GM19023 (cell line): ENCODE results near the gene PRKAG3.
"Not testable (repeated sequence)": the region's sequence is repeated elsewhere in the genome, so short reads cannot be mapped to it uniquely, and the experiment has no call there.

Source experiments
- ATAC-seq: cut with Tn5 transposase; IDR thresholded peaks from one replicate; pipeline ENCODE4 v1.9.1; 2021; ENCODE audit warnings: mild to moderate bottlenecking, moderate library complexity; ENCODE audit not compliant: unreplicated experiment

PRKAG3 gene

GRCh38 chr2:218863021-218863520, 31.5 kb upstream of the PRKAG3 start:
- no peak for ATAC-seq

GRCh38 chr2:218861645-218862318, 30.2 kb upstream of the PRKAG3 start:
- ATAC-seq: no peak

- no peak for ATAC-seq
Observed at GRCh38 chr2:218860950-218861381, 29.4 kb upstream of the PRKAG3 start.

GRCh38 chr2:218859988-218860831, 28.6 kb upstream of the PRKAG3 start:
- ATAC-seq: no peak

GRCh38 chr2:218859556-218859987, 28.0 kb upstream of the PRKAG3 start, which contains the start of gene WNT6:
Gene WNT6, plus strand, starts transcription at chr2:218859805. Its CDS starts 233 bp downstream, at chr2:218860038.
- ATAC-seq: no peak

- no peak for ATAC-seq
Observed at GRCh38 chr2:218858671-218859555, 27.3 kb upstream of the PRKAG3 start.

- no peak for ATAC-seq
Observed at GRCh38 chr2:218858138-218858445, 26.5 kb upstream of the PRKAG3 start.

- ATAC-seq: no peak
Observed at GRCh38 chr2:218857371-218858137, 26.0 kb upstream of the PRKAG3 start.

GRCh38 chr2:218856896-218857243, 25.3 kb upstream of the PRKAG3 start:
- ATAC-seq: no peak

GRCh38 chr2:218856167-218856895, 24.7 kb upstream of the PRKAG3 start:
- ATAC-seq: no peak

- ATAC-seq: no peak
Observed at GRCh38 chr2:218855305-218856166, 23.9 kb upstream of the PRKAG3 start.

- ATAC-seq: no peak
Observed at GRCh38 chr2:218854860-218855259, 23.3 kb upstream of the PRKAG3 start.

- ATAC-seq: no peak
Observed at GRCh38 chr2:218853766-218854165, 22.2 kb upstream of the PRKAG3 start.

GRCh38 chr2:218852911-218853667, 21.5 kb upstream of the PRKAG3 start:
- ATAC-seq: no peak

GRCh38 chr2:218851286-218851685, 19.7 kb upstream of the PRKAG3 start:
- no peak for ATAC-seq

GRCh38 chr2:218850796-218851195, 19.2 kb upstream of the PRKAG3 start:
- no peak for ATAC-seq

GRCh38 chr2:218849721-218850120, 18.1 kb upstream of the PRKAG3 start:
- ATAC-seq: no peak

- not testable (repeated sequence) for ATAC-seq
Observed at GRCh38 chr2:218846963-218847362, 15.4 kb upstream of the PRKAG3 start.
